ENCODE results near the gene SCN3B.

DNA sequence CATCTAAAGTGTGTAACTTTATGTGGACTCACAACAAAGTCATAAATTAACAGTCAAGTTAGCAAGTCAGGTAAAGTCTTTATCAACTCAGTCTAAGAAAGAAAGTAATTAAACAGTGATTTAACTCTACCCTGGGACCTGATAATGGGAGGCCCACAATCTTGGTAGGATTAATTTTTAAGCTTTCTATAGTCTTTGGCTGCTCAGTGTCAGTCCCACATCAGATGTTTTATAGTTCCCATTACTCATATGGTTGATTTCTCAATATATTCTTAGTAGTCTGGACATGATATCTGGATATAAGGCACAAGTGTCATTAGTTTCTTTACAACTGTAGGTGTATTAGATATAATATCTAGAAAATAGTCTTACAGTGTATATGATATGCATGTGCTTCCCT, 38.5 kb upstream of the SCN3B start:
- TF ChIP-seq CTCF (tag by site-specific recombination; IDR thresholded peaks at IDR 0.05): no peak
- no peak for TF ChIP-seq ZNF302 (tag by site-specific recombination; IDR thresholded peaks at IDR 0.05; ENCODE audit: low read depth)
- no peak for TF ChIP-seq ZSCAN30 (tag by site-specific recombination; IDR thresholded peaks at IDR 0.05)
- TF ChIP-seq PATZ1 (tag by site-specific recombination; IDR thresholded peaks at IDR 0.05): no peak
- no peak for TF ChIP-seq OVOL3 (tag by site-specific recombination; IDR thresholded peaks at IDR 0.05)

Measured in HEK293 (cell line).